Stromal cell of bone marrow (primary cell): ENCODE measurements around the gene VIPR2.
"Not testable (repeated sequence)": the region's sequence is repeated elsewhere in the genome, so short reads cannot be mapped to it uniquely, and the experiment has no call there.

ENCODE experiments used
- DNase-seq: peaks from one replicate; pipeline ENCODE4 v3.0.0-alpha.2; 2012; ENCODE audit warnings: low read depth

The VIPR2 gene

GRCh38 chr7:158985583-158985982 lies 159.1 kb downstream of the VIPR2 start:
- DNase-seq, result no peak

- DNase-seq, result not testable (repeated sequence)
Observed at GRCh38 chr7:158984007-158984406, 160.7 kb downstream of the VIPR2 start.

- DNase-seq, result not testable (repeated sequence)
Observed at GRCh38 chr7:158982080-158982479, 162.6 kb downstream of the VIPR2 start.

- peak; percentile 36 for DNase-seq
Observed at GRCh38 chr7:158979635-158980351, 164.9 kb downstream of the VIPR2 start.

- no peak for DNase-seq
Observed at GRCh38 chr7:158979023-158979529, 165.6 kb downstream of the VIPR2 start.
